Hepatic stellate cell (primary cell): Measurements from ENCODE around the gene RAP1GAP.

ENCODE experiments used
- DNase-seq: peaks from one replicate; pipeline ENCODE4 v3.0.0; 2011; ENCODE audit warnings: low spot score

Gene RAP1GAP

DNA sequence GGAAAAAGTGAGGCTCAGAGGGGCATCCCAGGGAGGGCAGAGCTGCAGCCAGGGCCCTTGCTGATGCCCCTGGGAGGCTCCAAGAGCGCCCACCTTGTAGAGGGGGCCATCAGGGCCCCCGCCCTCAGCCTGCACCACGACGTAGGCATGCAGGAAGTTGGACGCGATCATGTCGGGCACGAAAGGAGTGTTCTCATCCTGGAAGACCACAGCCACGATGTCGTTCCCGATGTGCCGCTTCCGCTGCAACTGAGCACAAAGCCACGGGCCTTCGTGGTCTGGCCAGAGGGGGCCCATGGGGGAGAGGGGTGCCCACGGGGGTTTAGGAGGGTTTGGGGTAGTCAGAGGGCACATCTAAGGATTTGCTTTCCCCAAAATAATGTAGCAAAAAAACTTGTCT, 59.1 kb downstream of the RAP1GAP start:
- no peak for DNase-seq

DNA sequence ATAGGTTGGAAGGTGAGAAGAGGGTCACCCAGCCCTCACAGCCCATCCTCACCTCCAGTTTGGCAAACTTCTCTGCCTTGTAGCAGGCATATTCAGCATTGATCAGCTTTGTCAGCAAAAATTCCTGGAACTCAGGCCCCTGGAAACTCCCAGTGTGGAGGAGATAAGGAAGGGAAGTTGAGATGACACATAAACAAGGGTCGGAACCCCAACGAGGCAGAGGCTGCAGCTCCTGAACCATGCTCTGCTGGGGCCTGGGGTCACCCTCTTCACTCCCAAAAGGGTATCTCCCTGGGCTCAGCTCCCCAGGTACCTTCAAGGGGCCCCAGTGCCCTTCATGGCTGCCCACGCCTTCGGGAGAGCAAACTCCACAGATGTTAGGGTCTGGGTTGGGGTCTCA, 60.4 kb downstream of the RAP1GAP start:
- no peak for DNase-seq

DNA sequence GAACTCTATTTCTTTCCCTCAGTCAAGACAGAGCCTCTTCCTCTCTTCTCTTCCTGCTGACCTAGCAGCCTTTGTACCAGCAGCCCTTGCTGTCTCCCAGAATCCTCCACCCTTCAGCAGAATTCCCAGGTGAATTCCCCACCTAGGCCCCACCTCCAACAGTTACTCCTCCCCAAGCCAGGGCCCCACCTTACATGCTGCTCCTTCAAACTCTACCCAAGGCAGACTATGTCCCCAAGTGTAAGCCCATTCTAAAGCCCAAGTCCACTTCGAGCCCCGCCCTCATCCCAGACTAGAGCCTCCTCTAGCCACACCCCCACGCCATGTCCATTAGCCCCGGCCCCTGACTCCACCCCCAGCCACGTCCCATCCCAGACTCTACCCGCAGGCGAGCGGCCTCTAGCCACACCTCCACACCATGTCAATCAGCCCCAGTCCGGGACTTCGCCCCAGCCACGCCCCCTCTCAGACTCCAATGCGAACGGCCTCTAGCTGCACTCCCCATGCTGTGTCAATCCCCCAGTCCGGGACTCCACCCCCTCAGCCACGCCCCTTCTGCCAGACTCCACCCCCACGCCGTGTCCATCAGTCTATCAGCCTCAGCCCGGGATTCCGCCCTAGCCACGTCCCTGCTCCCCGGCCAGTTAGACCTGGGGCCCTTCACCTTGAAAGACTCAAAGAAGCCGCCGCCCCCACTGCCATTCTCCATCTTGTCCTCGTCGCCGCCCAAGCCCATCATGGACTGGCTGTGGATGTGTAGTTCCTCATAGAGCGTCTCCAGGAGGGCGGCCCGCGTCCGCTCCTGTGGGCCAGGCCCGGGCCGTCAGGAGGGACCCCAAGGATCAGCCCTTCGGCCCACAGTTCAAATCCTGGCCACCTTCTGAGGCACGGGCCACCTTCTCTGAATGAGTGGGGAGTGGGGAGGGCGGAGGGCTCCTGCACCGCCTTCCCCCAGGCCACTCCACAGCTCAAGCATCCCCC, 61.3 kb downstream of the RAP1GAP start:
- DNase-seq = peak; percentile 88

DNA sequence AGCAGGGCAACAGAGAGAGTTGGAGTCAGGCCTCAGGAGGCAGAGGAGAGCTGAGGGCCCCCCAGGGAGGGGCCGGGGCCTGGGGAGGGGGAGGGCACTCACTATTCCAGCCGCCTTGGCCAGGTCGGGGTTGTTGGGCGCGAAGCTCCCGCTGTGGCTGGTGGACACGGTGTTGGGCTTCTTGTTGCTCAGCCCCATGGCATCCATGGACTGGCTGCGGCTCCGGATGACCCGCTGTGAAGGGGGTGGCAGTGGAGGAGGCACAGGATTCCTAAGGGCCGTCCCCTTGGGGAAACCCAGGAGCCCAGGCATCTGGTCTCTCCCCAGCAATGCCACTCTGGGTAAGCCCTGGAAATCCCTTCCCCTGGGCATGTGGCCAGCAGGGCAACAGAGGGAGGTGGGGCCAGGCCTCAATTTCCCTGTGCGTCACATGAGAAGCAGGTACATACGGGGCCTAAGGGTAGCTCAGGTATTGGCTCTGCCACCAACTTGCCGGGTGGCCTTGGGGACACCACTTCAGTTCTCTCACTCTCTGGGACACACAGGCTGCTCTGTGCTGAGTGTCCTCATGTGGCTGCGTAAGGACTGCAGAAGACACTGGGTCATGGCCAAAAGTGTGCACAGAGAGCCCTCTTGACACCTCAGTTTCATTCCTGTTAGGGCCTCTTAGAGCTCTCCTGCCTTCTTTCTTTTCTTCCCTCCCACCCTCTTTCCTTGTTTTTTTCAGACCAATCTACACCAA, 63.0 kb downstream of the RAP1GAP start:
- no peak for DNase-seq

DNA sequence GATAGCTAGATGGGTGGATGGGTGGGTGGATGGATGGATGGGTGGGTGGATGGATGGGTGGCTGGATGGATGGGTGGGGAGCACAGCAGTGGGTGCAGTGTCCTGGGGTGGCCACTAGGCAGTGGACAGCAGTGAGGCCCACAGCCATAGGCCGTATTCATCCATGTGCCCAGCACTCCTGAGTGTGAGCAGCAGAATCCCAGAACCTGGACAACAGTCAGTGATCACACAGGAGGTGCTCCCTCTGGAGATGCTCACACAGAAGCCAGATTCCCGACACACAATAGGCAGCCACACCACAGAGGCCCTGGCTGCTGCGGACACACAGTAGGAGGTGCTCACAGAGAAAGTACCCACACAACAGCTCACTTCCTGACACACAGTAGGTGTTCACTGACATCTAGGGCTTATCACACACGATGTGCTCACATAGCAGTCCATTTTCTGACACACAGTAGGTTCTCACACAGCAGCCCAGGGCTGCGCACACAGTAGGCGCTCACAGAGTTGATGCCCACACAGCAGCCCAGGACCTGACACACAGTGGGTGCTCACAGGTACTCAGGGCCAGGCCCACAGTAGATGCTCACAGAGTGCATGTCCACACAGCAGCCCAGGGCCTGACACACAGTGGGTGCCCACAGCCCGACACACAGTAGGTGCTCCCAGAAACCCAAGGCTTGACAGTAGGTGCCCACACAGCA, 64.0 kb downstream of the RAP1GAP start:
- DNase-seq = no peak

DNA sequence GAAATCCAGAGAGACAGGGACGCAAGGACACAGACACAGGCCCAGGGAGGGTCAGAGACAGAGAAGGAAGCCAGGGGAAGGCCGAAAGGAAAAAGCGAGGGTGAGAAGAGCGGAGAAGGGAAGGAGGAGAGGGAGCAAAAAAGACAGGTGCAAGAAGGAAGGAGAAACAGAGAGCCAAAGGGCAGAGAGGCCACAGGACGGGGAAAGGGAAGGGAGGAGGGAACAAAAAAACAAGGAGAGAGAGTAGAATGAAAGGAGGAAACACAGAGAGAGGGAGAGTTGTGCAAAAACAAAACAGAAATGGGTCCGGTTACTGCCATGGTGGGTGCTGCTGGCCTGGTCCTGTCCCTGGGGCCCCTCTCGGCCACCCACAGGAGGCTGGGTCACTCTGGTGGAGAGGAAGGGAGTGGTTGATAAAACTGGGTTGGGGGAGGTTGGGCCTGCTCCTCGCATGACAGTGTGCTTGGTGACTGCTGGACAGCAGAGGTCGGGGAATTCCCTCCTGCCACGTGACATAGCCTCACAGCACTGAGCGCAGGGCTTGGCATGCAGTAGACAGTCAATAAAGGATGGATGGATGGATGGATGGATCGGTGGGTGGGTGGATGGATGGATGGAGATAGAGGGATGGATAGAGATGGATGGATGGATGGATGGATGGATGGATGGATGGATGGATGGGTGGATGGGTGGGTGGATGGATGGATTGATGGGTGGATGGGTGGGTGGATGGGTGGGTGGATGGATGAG, 64.8 kb downstream of the RAP1GAP start:
- DNase-seq = no peak

DNA sequence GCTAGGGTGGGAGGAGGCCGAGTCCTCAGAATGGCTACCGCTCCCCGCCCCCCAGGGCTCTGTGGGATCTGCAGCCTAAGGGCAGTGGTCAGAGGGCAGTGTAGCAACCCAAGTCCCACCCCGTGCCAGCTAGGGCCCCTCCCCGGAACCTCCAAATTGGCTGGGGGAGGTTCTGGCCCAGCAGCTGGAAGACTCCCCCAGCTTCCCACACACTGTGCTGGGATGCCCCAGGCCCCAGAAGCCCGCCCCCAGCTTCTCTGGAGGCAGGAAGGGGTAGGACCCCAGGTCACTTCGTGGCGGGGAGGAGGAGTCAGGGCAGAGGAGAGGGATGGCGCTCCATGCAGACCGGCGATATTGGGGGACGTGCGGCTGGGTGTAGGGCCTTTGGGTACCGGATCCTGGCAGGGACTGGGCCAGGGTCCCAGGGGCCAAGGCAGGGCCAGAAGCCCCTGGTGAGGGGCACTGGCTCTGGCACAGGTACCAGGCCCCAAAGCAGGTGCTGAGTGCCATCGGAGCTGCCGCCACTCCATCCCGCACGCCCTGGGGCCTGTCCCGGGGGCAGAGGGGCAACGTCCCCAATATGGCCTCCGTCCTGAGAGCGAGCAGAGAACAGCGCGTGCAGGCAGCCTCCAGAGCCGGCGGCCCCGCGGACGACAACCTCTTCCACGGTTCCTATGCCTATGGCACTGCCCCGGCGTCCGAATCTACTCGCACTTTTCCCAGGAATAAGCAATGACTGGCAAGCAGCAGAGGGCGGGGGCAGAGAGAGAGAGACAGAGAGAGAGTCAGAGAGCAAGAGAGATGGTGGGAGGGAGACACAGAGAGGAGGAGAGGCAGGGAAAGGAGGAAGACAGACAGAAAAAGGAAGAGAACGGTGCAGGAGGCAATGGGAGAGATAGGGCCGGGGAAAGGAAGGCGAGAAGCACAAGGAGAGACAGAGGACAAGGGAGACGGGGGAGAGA, 65.7 kb downstream of the RAP1GAP start:
- no peak for DNase-seq

DNA sequence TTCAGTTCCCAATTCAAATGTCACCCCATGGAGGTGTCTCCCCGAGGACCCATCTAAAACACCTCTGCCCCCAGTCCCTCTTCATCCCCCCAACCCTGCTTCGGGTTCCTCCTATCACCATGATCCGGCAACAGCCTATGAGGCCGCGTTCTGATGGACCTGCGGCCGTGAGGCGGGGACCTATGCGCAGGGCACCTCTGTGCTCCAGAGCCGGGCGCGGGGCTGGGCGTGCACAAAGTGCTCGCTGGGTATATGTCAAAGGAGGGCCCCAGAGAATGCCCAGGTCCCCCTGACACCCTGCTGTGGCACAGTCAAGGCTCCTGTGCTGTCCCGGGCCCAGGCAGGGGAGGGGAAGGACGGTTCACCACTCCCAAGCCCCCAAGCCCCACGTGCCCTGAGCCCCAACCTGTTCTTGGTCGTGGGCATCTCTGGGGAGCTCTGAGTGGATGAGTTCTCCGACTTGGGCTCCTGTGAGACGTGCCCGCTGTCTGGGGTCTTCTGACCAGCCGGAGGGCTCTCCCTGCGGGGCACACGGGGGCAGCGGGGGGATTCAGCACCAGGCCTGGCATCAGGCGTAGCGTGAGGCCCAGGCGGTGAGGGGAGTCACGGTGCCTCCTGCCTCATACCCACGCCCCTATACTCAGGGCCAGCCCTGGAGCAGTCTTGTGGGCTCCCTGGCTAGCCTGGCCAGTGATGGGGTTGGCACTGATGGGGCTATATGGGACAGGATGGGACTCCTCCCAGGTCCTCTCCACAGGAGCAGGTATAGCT, 67.7 kb downstream of the RAP1GAP start:
- DNase-seq = no peak

DNA sequence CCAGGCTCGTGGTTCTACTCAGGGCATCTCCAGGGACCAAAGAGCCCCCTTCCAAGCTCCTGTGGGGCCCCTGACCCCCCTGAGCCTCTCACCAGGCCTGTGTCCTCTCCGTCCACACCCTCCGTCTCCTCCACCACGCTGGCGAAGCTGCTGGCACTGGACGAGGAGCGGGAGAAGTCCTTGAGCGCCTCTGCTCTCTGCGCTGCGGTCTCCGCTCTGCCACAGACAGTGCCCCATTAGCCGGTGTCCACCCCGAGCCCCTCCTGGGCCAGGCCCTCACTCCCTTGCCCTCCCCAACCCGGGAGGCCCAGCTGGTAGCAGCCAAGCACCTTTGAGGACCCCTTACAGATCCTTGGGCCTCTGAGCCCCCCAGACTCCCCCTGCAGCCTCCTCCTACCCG, 69.8 kb downstream of the RAP1GAP start:
- DNase-seq = no peak

DNA sequence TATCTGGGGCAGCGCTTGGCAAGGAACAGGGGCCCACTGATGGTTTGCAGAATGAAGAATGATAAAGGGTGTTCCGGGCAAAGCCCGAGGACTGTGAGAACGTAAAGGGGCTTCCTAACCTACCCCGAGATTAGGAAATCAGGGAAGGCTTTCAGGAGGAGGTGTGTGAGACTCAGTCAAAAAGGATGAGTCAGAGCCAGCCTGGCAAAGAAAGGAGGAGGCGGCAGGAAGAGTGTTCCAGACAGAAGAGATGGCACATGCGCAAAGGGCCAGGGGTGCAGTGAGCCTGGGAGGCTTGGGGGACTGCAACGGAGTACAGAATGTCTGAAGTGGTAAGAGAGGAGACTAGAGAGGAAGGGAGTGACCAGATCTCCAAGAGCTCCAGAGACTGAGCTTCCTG, 70.3 kb downstream of the RAP1GAP start:
- DNase-seq = no peak

DNA sequence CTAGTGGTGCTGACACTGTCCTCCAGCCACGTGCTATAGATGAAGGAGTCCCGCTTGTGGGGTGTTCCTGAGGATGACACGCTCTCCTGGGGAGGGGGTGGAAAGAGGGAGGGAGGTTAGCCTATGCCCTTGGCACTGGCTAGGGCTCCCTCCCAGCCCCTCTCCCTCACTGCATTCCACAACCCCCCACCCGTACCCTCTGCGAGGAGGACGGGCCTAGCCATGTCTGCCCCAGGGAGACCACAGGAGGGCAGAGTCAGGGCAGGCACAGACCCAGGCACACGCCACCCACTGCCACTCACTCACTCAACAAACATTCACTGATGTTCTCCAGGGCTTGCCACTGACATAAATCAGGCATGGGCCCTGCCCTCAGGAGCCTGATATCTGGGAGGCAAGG, 70.7 kb downstream of the RAP1GAP start:
- no peak for DNase-seq

DNA sequence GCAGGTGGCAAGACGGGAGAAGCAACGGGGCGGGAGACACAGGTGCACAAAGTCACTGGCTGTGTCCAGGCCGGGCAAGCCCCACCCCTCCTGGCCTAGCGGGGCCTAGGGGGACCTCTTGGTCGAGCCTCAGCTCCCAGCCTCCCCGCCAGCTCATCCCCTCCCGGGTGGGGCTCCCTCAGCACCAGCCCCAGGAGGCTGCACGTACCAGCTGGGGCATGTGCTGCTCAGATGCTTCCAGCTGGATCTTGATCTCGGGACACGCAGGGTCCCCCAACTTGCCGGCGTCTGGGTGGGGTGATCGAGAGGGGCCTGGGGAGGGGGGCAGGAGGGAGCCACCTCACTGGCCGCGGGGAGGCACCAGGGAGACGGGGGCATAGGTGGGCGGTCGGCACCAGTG, 71.4 kb downstream of the RAP1GAP start:
- no peak for DNase-seq

DNA sequence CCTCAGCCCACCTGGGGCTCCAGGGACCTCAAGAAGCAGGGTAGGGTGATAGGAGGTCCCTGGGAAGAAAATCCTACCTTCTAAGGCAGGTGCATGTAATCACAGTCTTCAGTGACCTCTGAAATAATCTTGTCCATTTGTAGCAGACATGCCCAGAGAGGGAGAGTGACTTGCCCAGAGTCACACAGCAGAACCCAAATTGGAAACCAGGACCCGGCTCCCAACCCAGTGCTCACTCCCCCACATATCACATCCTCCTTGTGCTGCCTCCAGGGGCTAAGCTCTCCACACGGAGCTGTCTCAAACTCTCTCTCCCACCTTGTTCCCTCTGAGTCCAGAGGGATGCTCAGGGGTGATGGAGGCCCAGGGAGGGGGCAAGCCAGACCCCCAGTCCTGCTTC, 72.5 kb downstream of the RAP1GAP start:
- DNase-seq = no peak

DNA sequence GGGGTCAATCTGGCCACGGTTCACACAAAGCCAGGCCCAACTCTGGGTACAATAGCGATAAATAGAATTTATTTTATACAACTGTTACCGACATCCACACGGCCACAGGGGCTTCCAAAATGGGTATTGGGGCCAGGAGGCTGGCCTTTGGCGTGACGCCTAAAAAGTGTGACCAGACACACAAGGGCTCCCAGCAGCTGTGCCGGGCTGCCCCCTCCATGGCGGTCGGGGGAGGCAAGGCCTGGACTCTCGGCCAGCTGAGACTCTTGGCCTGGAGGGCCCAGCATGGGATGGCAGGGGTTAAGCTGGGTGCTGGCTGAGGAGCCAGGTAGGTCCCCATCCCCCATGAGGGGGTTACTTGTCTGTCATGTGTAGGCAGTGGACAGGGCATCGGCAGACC, 73.0 kb downstream of the RAP1GAP start:
- DNase-seq = no peak

DNA sequence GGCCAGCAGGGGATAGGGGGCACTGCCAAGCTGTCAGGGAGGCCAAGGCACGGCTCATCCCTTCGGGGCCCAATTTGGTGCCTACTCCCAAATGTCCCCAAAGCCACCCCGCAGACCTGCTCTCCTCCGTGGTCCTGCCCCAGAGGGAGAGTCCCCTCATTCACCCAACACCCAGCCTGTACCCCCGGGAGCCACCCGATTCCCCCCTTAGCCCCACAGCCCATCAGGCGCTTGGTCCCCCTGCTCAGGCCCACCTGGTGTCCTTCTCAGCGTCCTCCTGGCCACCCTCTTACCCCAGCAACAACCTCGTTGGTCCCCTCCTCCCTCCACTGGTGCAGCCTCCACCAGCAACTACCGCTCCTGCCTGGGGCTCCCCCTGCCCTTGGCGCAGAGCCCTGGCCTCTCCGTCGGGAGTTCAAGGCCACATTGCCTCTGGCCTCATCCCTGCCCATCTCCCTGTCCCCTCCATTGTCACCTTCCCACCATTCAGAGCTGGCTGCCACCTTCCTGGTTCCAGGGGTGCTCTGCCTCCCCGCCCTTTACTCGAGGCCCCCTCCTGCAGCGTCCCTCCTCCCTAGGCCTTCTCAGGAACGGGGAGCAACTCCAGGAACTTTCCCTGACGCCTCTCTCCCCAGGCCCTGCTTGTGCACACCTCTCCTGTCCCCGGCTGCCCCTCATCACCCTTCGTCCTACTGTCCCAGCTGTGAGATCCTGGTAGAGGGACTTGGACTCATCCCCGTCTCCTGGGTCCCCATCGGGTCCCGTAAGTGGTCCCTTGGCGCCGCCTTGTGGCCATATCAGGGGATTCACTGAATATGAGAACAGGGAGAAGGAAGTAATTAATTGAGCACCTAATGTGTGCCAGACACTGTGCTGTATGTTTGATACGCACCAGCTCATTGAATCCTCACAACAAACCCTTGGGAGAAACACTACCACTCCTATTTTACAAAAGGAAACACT, 73.9 kb downstream of the RAP1GAP start:
- DNase-seq = peak; percentile 78

DNA sequence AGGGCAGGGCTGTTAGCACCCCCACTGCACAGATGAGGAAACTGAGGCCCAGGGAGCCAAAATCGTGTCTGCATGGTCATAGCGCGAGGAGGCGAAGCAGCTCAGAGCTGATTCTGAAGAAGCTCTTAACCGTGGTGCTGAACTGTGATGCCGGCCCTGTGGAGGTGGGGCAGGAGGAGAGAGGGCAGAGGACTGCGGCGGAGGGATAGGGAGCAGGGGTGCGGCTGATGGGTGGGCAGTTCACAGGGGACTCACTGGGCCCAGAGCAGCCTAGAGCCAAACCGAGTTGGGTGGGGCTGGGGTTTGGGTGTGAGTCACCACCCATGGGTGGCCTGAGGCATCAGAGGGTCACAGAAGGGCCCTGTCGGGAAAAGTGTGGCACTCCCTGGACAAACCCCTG, 74.7 kb downstream of the RAP1GAP start:
- no peak for DNase-seq

DNA sequence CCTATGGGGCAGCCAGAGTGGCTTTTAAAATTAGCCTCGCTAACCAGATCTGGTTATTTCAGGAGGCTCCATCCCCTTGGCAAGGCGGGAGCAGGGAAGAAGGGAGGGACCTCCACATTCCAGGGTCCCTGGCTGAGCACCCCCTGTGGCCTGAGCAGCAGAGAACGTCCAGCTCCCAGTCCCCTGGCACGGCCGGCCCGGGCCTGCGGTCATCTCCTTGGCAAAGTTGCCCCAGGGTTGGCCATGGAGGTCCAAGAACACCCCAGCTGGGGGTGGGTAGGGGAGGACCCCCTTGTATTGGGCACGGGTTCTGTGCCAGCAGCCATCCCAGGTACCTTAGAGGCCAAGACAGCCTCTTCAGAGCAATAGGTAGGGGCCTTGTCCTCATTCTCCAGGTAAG, 75.9 kb downstream of the RAP1GAP start:
- DNase-seq = no peak

DNA sequence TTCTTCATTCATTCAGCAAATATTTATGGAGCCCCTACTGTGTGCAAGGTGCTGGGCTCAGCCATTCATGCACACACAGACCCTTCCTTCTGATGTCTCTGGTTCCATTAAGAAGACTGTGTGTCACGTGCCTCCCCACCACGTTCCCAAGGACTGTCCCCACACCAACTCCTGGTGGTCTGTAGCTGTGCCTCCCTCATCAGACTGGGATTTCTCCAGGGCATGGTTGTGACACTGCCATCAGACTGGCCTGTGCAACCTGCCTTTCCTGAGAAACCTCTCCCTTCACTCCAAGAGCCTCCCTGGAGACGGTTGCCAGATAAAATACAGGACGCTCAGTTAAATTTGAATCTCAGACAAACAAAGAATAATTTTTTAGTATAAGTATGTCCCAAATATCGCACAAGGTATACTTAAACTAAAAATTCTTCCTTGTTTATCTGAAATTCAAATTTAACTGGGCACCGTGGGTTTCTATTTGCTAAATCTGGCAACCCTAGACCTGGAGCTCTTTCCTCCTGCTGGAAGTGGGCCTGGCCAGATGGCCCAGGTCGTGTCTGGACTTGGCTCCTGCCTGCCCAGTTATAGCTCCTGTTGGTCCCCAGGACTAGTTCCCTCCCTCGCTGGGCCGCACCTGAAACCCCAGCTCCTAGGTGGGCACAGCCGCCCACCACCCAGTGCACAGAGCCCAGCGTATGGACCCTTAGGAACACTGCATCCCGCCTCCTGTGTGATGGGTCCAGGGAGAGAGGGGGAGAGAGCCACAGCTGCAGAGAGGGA, 76.9 kb downstream of the RAP1GAP start:
- DNase-seq = no peak
